ENCODE data around the gene CELF6. TPM values are rescaled to one million over a fixed set of nuclear protein-coding genes. Genes with fewer than 3 reads are reported as not detected.

The CELF6 gene
- total RNA-seq, 4 donors from 2014 or later = 0.31 to 0.82 (median 0.76) TPM; not detected in 1

- Histone ChIP-seq H3K36me3 (peaks cover 0 to 38% (median 8%) of the 10 kb centered on the region in 3 donors), H3K4me3 (peak overlapping the region in 1 of 4 donors; percentile 39), H3K9me3 (no peaks in the 10 kb centered on the region), H3K27me3 (no peaks in the 10 kb centered on the region), H3K4me1 (peaks cover 12 to 32% (median 22%) of the 10 kb centered on the region in 3 donors), H3K27ac (peak overlapping the region; percentile 64 to 83 (median 80))
- no peak for DNase-seq
- WGBS, 2 donors = 8 to 9% methylated on average over 3 of the region's 3 CpGs
- no peak for TF ChIP-seq CTCF (IDR thresholded peaks at IDR 0.05)
- TF ChIP-seq POLR2A (IDR thresholded peaks at IDR 0.05) = peak in 1 of 4 donors; percentile 24
- intact Hi-C loops (cut with DNase I) = no loop called here
Observed at GRCh38 chr15:72237029-72237852, 82.7 kb downstream of the CELF6 start.

GRCh38 chr15:72236381-72237003 is 83.5 kb downstream of the CELF6 start:
- no peaks in the 10 kb centered on the region for H3K9me3 ChIP-seq
- no peaks in the 10 kb centered on the region for H3K27me3 ChIP-seq
- no peak for DNase-seq
- H3K4me3 ChIP-seq = peak overlapping the region in 1 of 4 donors; percentile 39
- intact Hi-C loops (cut with DNase I) = no loop called here
- no peak for TF ChIP-seq CTCF (IDR thresholded peaks at IDR 0.05)
- TF ChIP-seq POLR2A (IDR thresholded peaks at IDR 0.05) = no peak
- H3K4me1 ChIP-seq = peaks cover 16 to 38% (median 23%) of the 10 kb centered on the region in 3 donors
- WGBS, 2 donors = 72 to 100% methylated on average over 2 of the region's 2 CpGs
- peak overlapping the region; percentile 64 to 83 (median 80) for H3K27ac ChIP-seq
- H3K36me3 ChIP-seq = peaks cover 0 to 30% (median 4%) of the 10 kb centered on the region in 3 donors

- intact Hi-C loops (cut with DNase I) = no loop called here
- H3K4me1 ChIP-seq = peaks cover 16 to 38% (median 23%) of the 10 kb centered on the region in 3 donors
- DNase-seq = no peak
- no peak overlapping the region for H3K27ac ChIP-seq
- no peaks in the 10 kb centered on the region for H3K9me3 ChIP-seq
- peaks cover 0 to 18% (median 0%) of the 10 kb centered on the region in 3 donors for H3K36me3 ChIP-seq
- TF ChIP-seq CTCF (IDR thresholded peaks at IDR 0.05) = no peak
- no peak for TF ChIP-seq POLR2A (IDR thresholded peaks at IDR 0.05)
- 82 to 91% methylated on average over 3 to 4 of the region's 4 CpGs for WGBS, 2 donors
- no peak overlapping the region for H3K4me3 ChIP-seq
- no peaks in the 10 kb centered on the region for H3K27me3 ChIP-seq
Observed at GRCh38 chr15:72235298-72235697, 84.7 kb downstream of the CELF6 start.

Other genes with a start within 250 kb of the CELF6 start
- 10 to 100 TPM; 18.2 to 62.0 (median 35.0) TPM for gene MYO9A, start 202.0 kb downstream of the CELF6 start, total RNA-seq
- 1 to 10 TPM; 1.5 to 2.8 (median 1.8) TPM for gene SENP8, start 201.8 kb downstream of the CELF6 start, total RNA-seq
- gene GRAMD2A, start 122.4 kb downstream of the CELF6 start, total RNA-seq = 1 to 10 TPM; 1.2 to 8.0 (median 3.7) TPM
- 1,000 to 10,000 TPM in 2 of 4 donors, 100 to 1,000 TPM in 2; 504 to 1,134 (median 964) TPM for gene PKM, start 89.0 kb downstream of the CELF6 start, total RNA-seq
- 10 to 100 TPM; 12.2 to 62.2 (median 31.6) TPM for gene PARP6, start 47.6 kb downstream of the CELF6 start, total RNA-seq
- gene HEXA, start 55.9 kb upstream of the CELF6 start, total RNA-seq = 10 to 100 TPM; 12.8 to 51.1 (median 28.4) TPM
- not detected for gene TMEM202, start 78.1 kb upstream of the CELF6 start, total RNA-seq
- gene ARIH1, start 154.2 kb upstream of the CELF6 start, total RNA-seq = 10 to 100 TPM; 26.2 to 40.1 (median 36.6) TPM

Measured in esophagus squamous epithelium (tissue), 5 donors.